HepG2 (cell line): ENCODE data around the gene TMEM62. TPM values are rescaled to one million over a fixed set of nuclear protein-coding genes. Genes with fewer than 3 reads are reported as not detected.

Experiments
- DMAP1 ChIP-seq: IDR thresholded peaks from 2 replicates; pipeline ENCODE4 v1.6.1; 2016
- HNF1A ChIP-seq, 2 experiments: sonication (generic) in 1 of 2; formaldehyde crosslinking in 1 of 2; IDR thresholded peaks; 2 replicates each; pipeline versions ENCODE4 v1.4.0 to v1.6.1; 2016 to 2020; ENCODE audit warnings: borderline replicate concordance in 1 of 2, low read depth in 1 of 2, mild to moderate bottlenecking in 1 of 2, missing genetic modification reagents in 1 of 2
- MTF2 ChIP-seq: sonication (generic); formaldehyde crosslinking; IDR thresholded peaks from 2 replicates; pipeline ENCODE4 v1.5.0; 2020; ENCODE audit warnings: missing genetic modification reagents, borderline replicate concordance
- U2AF1 ChIP-seq: fragments of 200-400 bp; formaldehyde crosslinking; optimal IDR thresholded peaks from 2 replicates; pipeline ENCODE3; 2017; ENCODE audit warnings: mild to moderate bottlenecking, low read depth, low read length
- ZNF235 ChIP-seq: sonication (generic); formaldehyde crosslinking; IDR thresholded peaks from 2 replicates; pipeline ENCODE4 v1.8.1; 2023; ENCODE audit warnings: mild to moderate bottlenecking, missing genetic modification reagents, borderline replicate concordance
- ZNF501 ChIP-seq: sonication (generic); formaldehyde crosslinking; IDR thresholded peaks from 2 replicates; pipeline ENCODE4 v1.5.1; 2020; ENCODE audit warnings: mild to moderate bottlenecking, moderate library complexity, missing genetic modification reagents
- ZNF841 ChIP-seq: sonication (generic); formaldehyde crosslinking; IDR thresholded peaks from 2 replicates; pipeline ENCODE4 v1.8.1; 2023; ENCODE audit warnings: missing genetic modification reagents, borderline replicate concordance
- ZSCAN20 ChIP-seq: sonication (generic); formaldehyde crosslinking; IDR thresholded peaks from 2 replicates; pipeline ENCODE4 v1.4.0; 2020; ENCODE audit warnings: missing genetic modification reagents, mild to moderate bottlenecking, borderline replicate concordance
- polyA plus RNA-seq, 8 experiments: library from polyadenylated mRNA; depleted of rRNA in 3 of 8; stranded (reverse) in 7 of 8; unstranded in 1 of 8; fragments of >200 nt; fragmentation: Illumina TruSeq in 4 of 8; extraction: Trizol in 4 of 8; gene quantifications; 2 replicates each; pipeline versions ENCODE4 v1.2.1 to v1.2.3, GENCODE V29; 2011 to 2016; ENCODE audit warnings: low read depth in 4 of 8, missing spikeins in 1 of 8, mixed read lengths in 1 of 8; ENCODE audit not compliant: insufficient read depth in 1 of 8
- total RNA-seq, 5 experiments: library from RNA; depleted of rRNA; stranded (reverse); fragments of >200 nt; fragmentation: Illumina TruSeq; extraction: Trizol; gene quantifications; 2 replicates each; pipeline ENCODE4 v1.2.3, GENCODE V29; 2016; ENCODE audit warnings: low read depth in 1 of 5
- TF ChIP-seq, protein P1 (sequence below): sonication (generic); formaldehyde crosslinking; IDR thresholded peaks from 2 replicates; pipeline ENCODE4 v1.4.0; 2020; ENCODE audit warnings: missing genetic modification reagents, borderline replicate concordance
- TF ChIP-seq, protein P2 (sequence below): sonication (generic); formaldehyde crosslinking; IDR thresholded peaks from 2 replicates; pipeline ENCODE4 v1.5.0; 2020; ENCODE audit warnings: mild to moderate bottlenecking, missing genetic modification reagents
- TF ChIP-seq, protein P3 (sequence below): sonication (generic); formaldehyde crosslinking; IDR thresholded peaks from 2 replicates; pipeline ENCODE4 v1.8.0; 2022; ENCODE audit warnings: missing genetic modification reagents, mild to moderate bottlenecking, moderate library complexity, borderline replicate concordance

Gene TMEM62
- total and polyA plus RNA-seq, 2 of the 13 experiments (the other 11 are each of a cell fraction or from before 2014, with no cell fraction given) = 14.2 to 20.9 TPM

- TF ChIP-seq, protein P1, sequence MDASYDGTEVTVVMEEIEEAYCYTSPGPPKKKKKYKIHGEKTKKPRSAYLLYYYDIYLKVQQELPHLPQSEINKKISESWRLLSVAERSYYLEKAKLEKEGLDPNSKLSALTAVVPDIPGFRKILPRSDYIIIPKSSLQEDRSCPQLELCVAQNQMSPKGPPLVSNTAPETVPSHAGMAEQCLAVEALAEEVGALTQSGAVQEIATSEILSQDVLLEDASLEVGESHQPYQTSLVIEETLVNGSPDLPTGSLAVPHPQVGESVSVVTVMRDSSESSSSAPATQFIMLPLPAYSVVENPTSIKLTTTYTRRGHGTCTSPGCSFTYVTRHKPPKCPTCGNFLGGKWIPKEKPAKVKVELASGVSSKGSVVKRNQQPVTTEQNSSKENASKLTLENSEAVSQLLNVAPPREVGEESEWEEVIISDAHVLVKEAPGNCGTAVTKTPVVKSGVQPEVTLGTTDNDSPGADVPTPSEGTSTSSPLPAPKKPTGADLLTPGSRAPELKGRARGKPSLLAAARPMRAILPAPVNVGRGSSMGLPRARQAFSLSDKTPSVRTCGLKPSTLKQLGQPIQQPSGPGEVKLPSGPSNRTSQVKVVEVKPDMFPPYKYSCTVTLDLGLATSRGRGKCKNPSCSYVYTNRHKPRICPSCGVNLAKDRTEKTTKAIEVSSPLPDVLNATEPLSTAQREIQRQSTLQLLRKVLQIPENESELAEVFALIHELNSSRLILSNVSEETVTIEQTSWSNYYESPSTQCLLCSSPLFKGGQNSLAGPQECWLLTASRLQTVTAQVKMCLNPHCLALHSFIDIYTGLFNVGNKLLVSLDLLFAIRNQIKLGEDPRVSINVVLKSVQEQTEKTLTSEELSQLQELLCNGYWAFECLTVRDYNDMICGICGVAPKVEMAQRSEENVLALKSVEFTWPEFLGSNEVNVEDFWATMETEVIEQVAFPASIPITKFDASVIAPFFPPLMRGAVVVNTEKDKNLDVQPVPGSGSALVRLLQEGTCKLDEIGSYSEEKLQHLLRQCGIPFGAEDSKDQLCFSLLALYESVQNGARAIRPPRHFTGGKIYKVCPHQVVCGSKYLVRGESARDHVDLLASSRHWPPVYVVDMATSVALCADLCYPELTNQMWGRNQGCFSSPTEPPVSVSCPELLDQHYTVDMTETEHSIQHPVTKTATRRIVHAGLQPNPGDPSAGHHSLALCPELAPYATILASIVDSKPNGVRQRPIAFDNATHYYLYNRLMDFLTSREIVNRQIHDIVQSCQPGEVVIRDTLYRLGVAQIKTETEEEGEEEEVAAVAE (CRISPR knock-in tag) = peak; percentile 35; the same call in 1 of the 2 replicates
- no peak for TF ChIP-seq ZNF235
- TF ChIP-seq, protein P2, sequence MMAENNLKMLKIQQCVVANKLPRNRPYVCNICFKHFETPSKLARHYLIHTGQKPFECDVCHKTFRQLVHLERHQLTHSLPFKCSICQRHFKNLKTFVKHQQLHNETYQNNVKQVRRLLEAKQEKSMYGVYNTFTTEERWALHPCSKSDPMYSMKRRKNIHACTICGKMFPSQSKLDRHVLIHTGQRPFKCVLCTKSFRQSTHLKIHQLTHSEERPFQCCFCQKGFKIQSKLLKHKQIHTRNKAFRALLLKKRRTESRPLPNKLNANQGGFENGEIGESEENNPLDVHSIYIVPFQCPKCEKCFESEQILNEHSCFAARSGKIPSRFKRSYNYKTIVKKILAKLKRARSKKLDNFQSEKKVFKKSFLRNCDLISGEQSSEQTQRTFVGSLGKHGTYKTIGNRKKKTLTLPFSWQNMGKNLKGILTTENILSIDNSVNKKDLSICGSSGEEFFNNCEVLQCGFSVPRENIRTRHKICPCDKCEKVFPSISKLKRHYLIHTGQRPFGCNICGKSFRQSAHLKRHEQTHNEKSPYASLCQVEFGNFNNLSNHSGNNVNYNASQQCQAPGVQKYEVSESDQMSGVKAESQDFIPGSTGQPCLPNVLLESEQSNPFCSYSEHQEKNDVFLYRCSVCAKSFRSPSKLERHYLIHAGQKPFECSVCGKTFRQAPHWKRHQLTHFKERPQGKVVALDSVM (CRISPR knock-in tag) = peak; percentile 54
- TF ChIP-seq ZNF501 (CRISPR knock-in tag) = no peak
- TF ChIP-seq, protein P3, sequence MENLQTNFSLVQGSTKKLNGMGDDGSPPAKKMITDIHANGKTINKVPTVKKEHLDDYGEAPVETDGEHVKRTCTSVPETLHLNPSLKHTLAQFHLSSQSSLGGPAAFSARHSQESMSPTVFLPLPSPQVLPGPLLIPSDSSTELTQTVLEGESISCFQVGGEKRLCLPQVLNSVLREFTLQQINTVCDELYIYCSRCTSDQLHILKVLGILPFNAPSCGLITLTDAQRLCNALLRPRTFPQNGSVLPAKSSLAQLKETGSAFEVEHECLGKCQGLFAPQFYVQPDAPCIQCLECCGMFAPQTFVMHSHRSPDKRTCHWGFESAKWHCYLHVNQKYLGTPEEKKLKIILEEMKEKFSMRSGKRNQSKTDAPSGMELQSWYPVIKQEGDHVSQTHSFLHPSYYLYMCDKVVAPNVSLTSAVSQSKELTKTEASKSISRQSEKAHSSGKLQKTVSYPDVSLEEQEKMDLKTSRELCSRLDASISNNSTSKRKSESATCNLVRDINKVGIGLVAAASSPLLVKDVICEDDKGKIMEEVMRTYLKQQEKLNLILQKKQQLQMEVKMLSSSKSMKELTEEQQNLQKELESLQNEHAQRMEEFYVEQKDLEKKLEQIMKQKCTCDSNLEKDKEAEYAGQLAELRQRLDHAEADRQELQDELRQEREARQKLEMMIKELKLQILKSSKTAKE (CRISPR knock-in tag) = peak; percentile 65
- TF ChIP-seq ZNF841 = no peak
- TF ChIP-seq HNF1A (IDR thresholded peaks at IDR 0.05; ENCODE audit: low read depth) = no peak; the same call in 1 of the 2 replicates
- peak; percentile 48; the same call in 1 of the 2 replicates for TF ChIP-seq HNF1A (CRISPR knock-in tag; IDR thresholded peaks at IDR 0.05; ENCODE audit: borderline replicate concordance)
- no peak for TF ChIP-seq ZSCAN20
- TF ChIP-seq DMAP1 (CRISPR knock-in tag) = peak; percentile 78
- TF ChIP-seq MTF2 (CRISPR knock-in tag) = 0 out of 2 replicates have a peak, but pooled peaks have one; percentile 32
- no peak for TF ChIP-seq U2AF1
These were observed 52.0 kb downstream of the TMEM62 start, which contains the start of gene CCNDBP1 (continued) for GRCh38 chr15:43185157-43186002.
